Measurements from ENCODE around the gene CFAP206.
A peak's percentile ranks its signal among the peaks of the same experiment; 100 is the strongest.

CFAP206 gene, protein sequence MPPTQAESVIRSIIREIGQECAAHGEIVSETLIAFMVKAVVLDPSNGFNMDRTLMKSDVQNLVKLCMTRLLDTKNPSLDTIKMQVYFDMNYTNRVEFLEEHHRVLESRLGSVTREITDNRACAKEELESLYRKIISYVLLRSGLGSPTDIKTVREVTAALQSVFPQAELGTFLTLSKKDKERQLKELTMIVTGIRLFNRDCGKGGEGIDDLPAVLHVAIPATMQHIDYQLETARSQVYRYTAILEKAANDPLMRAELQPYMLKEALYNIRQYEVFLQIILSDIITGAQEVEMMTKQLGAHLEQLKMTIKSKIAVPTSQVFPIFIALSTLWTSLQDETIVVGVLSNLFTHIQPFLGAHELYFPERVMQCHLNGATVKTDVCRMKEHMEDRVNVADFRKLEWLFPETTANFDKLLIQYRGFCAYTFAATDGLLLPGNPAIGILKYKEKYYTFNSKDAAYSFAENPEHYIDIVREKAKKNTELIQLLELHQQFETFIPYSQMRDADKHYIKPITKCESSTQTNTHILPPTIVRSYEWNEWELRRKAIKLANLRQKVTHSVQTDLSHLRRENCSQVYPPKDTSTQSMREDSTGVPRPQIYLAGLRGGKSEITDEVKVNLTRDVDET

DNA sequence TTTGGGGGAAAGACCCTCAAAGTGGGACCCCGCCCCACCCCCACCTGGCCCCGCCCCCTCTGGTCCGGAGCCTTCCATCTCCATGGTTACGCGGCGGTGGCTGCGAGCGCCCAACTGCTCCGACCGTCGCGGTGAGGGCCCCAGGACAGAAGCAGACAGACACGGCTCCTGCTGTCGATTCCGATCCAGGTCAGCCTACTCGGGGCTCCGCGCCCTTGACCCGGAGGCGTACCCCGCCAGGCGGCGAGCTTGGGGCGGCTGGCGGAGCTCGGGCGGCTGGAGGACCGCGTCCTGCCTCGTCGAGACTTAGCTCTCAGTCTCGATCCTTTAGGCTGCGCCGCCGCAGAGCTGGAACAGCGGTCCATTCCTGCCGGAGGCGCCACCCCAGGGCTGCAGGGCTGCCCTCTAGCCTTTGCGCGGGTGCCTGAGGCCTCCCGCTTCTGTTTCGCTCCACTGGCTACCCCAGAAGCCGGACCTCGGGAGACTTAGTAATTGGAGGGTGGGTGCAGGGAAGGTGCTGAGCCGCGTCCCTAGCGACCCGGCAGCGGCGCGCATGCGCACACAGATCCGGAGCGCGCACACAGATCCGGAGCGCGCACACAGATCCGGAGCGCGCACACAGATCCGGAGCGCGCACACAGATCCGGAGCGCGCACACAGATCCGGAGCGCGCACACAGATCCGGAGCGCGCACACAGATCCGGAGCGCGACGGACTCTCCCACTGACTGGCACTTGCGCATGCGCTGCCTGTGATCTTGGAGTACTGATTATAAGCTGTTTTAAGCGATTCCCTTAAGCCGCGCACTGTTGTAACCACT is at the start of gene CFAP206:
CFAP206 (plus strand) TSS at position 72 of the 820 bp plus-strand sequence. CDS start 1,868 bp downstream, outside the sequence.
- DNase-seq (ENCODE audit: low read depth) = peak; percentile 67

DNA sequence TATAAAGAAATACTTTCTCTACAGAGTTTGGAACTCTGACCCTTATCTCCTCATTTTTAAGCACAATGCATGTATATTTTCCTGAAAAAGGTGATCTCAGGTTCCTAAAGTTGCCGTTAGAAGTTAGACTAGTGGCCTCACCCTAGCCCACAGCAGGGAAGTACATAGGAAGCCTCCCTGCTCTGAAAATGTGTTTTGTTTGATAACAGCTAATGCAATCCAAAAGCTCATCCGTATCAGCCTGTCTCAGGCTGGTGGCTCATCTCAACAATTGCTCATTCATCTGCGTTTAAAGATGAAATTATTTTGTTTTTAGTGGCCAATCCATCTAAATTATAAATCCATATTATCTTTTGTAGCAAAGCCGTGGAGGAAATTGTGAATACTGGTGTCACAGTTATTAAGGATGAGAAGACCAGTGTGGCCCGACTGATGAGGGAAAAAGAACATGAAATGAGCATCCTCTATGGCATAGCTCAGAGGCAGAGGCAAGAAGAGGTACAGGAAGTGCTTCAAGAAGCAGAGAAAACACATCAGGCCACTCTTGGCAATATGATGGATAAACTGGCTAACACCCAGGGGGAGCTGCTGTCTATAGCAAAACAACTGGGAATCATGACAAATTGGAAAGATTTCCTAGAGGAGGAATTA is 43.0 kb upstream of the CFAP206 start:
- DNase-seq (ENCODE audit: low read depth) = no peak

DNA sequence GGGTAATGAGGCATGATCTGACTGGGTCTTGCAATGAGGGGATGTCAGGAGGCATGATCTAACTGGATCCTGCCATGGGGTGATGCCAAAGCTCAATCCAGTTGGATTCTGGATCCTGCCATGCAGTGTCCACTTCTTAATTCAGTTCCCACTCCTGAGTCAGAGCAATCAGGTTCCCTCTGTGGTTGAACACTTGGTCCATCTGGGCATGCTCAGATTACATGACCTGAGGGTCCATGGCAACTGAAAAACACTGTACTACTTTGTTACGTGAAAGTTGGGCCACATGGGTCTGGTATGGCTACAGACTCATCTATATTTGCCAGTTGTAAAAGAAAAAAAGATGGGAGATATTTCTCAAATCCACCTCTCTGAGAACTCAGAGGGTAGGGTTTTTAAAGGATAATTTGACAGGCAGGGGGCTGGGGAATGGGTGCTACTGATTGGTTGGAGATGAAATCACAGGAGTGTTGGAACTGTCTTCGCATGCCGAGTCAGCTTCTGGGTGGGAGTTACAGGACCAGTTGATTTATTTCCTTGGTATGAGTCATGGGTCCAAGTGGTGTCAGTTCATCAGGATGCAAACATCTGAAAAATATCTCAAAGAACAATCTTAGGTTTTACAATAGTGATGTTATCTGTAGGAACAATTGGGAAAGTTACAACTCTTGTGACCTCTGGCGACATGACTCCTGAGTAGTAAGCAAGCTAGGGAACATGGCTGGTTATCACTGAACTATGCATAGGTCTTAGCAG is 41.5 kb upstream of the CFAP206 start:
- no peak for DNase-seq (ENCODE audit: low read depth)

- no peak for DNase-seq (ENCODE audit: low read depth)
Measured at GRCh38 chr6:87366899-87367298, 40.9 kb upstream of the CFAP206 start.

GRCh38 chr6:87373377-87373776 is 34.4 kb upstream of the CFAP206 start:
- DNase-seq (ENCODE audit: low read depth) = no peak

GRCh38 chr6:87375315-87375714 is 32.5 kb upstream of the CFAP206 start:
- DNase-seq (ENCODE audit: low read depth) = no peak

DNA sequence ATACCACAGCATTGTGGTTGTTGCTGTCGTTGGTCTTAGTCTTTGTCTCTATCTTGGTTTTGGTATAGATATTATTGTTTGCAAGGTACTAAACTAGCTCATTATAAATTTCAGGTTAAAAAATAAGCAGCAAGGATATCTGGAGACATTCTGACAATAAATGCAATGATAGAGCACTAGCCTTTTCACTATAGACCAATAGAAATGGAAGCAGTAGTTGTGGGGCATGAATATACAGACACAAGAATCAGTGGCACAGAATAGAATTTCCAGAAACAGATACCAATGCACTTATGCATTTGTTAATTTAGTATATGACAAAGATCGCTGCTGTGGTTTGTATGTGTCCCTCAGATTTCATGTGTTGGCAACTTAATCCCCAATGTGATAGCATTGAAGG is 31.1 kb upstream of the CFAP206 start:
- no peak for DNase-seq (ENCODE audit: low read depth)

- DNase-seq (ENCODE audit: low read depth) = no peak
Measured at GRCh38 chr6:87378947-87379346, 28.8 kb upstream of the CFAP206 start.

GRCh38 chr6:87382861-87383260 is 24.9 kb upstream of the CFAP206 start:
- no peak for DNase-seq (ENCODE audit: low read depth)

- no peak for DNase-seq (ENCODE audit: low read depth)
Measured at GRCh38 chr6:87384038-87384437, 23.7 kb upstream of the CFAP206 start.

DNA sequence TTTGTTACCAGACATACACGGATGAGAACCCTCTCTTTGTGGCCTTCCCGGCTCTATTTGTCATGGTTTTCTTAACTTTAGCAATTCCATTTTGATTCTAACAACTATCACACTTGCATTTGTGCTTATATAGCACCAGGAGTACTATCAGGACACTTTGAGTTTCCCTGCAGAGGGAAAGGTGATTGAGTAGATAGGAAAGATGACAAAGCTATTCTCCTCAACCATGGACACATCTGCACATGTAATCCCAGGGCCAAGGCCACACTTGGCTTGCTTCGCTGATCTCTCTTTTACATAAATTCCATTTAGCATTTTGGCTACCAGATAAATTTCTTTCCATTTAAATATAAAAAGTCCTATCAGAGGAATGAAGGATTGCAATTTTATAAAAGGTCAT is 23.3 kb upstream of the CFAP206 start:
- no peak for DNase-seq (ENCODE audit: low read depth)

DNA sequence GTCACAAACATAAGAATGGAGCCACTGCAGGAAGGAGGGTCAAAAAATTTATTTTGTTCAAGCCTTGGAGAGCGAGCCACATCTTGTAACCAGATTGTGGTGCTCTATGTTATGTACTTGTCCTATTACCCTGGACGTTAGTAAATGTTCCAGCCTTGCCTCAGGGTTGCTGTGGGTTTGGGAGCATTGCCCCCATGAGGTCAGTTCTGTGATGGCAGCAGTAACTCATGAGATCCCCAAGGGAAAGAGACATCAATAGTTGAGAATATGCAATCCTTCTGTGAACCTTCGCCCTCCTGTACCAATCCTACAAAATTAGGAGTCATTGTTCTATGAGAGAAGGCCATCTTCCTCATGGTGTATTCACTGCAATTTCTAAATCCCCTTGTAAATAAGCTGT is 16.4 kb upstream of the CFAP206 start:
- DNase-seq (ENCODE audit: low read depth) = no peak

DNA sequence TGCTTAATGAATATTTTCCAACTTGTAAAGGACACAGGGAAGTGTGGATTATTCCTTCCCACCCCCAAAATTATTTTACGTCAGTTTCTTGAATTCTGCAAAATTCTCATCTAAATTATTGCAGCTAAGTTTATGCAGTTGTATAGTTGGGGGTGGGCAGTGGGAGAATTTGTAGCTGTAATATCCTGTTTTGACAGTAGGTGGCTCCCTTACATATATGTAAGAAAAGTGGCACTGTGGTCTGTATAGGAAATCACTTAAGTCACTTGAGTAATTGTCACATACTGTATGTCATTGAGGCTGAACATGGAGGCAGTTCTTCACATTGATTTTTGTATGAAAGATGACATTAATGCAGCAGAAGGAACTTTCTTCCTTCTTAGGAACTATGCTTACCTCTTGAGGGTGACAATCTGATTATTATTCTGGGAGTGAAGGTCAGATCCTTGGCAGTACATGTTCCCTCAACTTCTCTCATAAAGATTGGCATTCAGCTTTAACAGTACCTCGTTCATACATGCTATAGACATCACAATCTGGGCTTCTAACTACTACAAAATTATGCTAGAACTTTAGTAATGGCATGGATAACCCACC is 14.6 kb upstream of the CFAP206 start:
- DNase-seq (ENCODE audit: low read depth) = peak; percentile 23

DNA sequence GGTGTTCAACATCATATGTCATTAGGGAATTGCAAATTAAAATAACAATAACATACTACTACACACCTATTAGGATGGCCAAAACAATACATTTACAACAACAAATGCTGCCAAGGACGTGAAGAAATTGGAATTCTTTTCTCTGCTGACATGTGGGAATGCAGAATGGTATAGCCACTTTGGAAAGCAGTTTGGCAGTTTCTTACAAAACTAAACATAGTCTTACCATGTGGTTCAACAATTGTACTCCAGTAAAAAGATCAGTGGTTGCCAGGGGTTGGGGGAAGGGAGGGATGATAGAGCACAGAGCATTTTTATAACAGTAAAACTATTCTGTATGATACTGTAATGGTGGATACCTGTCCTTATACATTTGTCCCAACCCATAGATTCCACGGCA is 12.3 kb upstream of the CFAP206 start:
- no peak for DNase-seq (ENCODE audit: low read depth)

DNA sequence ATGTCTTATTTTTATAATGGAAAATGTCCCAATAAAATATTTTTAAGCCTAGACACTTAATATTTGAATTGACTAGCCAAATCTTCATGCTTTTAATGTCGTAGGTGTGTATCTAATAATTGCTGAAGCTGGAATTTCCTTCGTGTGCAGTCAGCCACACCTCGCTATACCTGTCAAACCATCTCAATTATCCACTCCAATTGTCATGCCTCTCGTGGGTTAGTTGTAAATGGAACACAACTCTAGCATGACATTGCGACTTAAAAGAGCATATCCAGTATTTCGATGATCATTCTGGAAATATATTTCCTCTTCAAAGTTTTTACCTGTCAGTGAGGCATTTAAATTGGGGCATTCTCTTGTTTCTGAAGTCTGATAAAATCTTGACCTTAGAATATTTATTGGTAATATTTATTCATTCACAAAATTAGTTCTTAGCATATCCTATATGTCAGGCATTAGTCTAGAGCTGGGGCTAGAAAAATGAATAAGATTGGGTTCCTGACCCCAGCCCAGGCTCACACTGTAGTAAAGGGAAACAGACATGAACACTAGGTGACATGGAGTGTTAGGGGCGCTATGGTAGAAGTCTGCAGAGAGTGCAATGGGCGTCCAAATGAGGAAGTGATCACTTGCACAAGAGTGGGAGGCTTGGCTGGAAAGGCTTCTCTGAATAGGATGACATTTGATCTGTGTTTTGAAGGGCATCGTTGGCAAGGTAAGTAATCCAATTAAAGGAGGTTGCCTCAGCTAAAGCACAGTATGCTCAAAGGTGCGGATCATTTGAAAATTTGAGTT is 11.0 kb upstream of the CFAP206 start:
- no peak for DNase-seq (ENCODE audit: low read depth)

DNA sequence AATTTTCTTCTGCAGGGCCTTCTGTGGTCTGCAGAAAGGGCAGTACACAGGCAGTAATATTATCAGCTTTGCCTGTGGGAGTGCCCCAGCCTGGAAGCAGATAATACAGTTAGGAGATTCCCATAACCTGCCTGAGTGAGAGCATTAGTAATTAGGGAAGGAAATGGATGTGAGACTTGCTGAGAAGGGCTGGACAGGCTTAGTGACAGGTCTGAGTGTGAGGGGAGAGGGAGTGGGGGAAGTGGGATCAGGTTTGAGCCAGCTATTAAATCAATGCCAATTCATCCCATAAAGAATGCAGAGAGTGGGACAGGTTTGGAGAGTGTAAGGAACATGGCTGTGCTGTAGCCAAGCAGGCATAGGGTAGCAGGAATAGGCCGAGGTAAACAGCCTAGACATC is 10.1 kb upstream of the CFAP206 start:
- no peak for DNase-seq (ENCODE audit: low read depth)

- no peak for DNase-seq (ENCODE audit: low read depth)
Measured at GRCh38 chr6:87401832-87402231, 5.9 kb upstream of the CFAP206 start.

DNA sequence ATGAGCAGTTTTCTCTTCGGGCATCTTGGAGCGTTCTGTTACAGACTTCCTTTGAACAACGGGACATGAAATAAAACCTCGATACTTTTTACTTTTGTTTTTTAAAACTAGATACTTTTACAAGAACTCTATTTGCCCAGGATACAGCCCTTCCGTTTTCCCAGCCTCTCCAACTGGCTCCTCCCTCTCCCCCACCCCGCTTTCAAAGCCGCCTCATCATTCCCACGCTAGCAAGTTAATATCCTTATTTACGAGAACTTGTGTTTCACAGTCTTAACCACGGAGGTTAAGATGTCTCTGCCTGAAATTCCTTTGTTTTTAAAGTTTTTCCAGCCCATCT is 241 bp upstream of the CFAP206 start:
- DNase-seq (ENCODE audit: low read depth) = peak; percentile 24

- DNase-seq (ENCODE audit: low read depth) = no peak
Measured at GRCh38 chr6:87408721-87409155, 966 bp downstream of the CFAP206 start.

- DNase-seq (ENCODE audit: low read depth) = no peak
Measured at GRCh38 chr6:87419266-87419665, 11.5 kb downstream of the CFAP206 start.
